Activated CD8-positive, alpha-beta T cell treated with anti-CD3 and anti-CD28 coated beads for 36 hours (primary cell): ENCODE data around the gene UNC13C. TPM values are rescaled to one million over a fixed set of nuclear protein-coding genes. Genes with fewer than 3 reads are reported as not detected.

Source experiments
- ATAC-seq: fragments of 200-7000 bp; cut with Tn5 transposase; one replicate; pipeline ENCODE4 v1.10.0; 2021; ENCODE audit warnings: mild to moderate bottlenecking, moderate library complexity
- CTCF ChIA-PET: fragments of 350-600 bp; sonication (Branson Sonifier 250); formaldehyde crosslinking; loops from one replicate; lab custom pipeline; 2021; ENCODE audit warnings: antibody characterized with exemption; lab: Charles Lee
- POLR2A ChIA-PET: fragments of 350-600 bp; sonication (Branson Sonifier 250); formaldehyde crosslinking; loops from one replicate; lab custom pipeline; 2021; ENCODE audit warnings: antibody characterized with exemption; lab: Charles Lee
- DNase-seq: peaks from one replicate; pipeline ENCODE4 v3.0.0-alpha.2; 2020
- H3K27ac Mint-ChIP-seq: one replicate; pipeline ENCODE4 v1.8.0; 2021; ENCODE audit warnings: mild to moderate bottlenecking, mixed read lengths
- H3K27me3 Mint-ChIP-seq: one replicate; pipeline ENCODE4 v1.8.0; 2021; ENCODE audit warnings: mixed read lengths
- H3K36me3 Mint-ChIP-seq: one replicate; pipeline ENCODE4 v1.8.0; 2021; ENCODE audit warnings: low read depth, mixed read lengths
- H3K4me1 Mint-ChIP-seq: one replicate; pipeline ENCODE4 v1.8.0; 2021; ENCODE audit warnings: low read depth, mixed read lengths
- H3K4me3 Mint-ChIP-seq: one replicate; pipeline ENCODE4 v1.8.0; 2021; ENCODE audit warnings: mild to moderate bottlenecking, moderate library complexity, mixed read lengths
- H3K9me3 Mint-ChIP-seq: one replicate; pipeline ENCODE4 v1.8.0; 2021; ENCODE audit warnings: mixed read lengths
- intact Hi-C: fragments of 100-400 bp; cut with micrococcal nuclease; formaldehyde crosslinking; loops from one replicate; pipeline ENCODE4 v1.10.0; 2022
- total RNA-seq, 2 experiments: library from RNA; stranded (reverse); gene quantifications; one replicate each; pipeline ENCODE4 v1.2.3, GENCODE V29; 2021
- TF ChIP-seq, protein P1 (sequence below): fragments of 200-600 bp; IDR thresholded peaks from one replicate; pipeline ENCODE4 v1.8.0; 2022; ENCODE audit warnings: antibody characterized with exemption, mild to moderate bottlenecking

Gene UNC13C
- total RNA-seq, 2 experiments from 2014 or later, result not detected

DNA sequence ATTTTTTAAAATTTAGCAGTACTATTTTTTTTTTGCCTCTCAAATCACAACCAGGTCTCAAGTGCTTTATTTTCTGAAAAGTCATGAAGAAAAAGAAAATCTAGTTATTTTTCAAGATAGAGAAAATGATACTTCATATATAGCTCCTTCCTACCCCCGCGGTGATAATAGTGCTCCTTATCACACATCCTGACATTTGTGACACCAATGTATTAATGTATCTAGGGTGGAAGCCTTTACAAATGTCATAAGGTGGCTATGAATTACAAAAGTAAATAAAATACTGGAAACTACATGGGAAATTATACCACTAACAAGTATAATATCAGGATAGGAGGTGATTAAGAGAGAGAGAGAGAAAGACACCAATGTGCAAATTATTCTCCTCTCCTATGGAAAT lies 582.2 kb downstream of the UNC13C start:
- no peaks in the 10 kb centered on the region for H3K36me3 Mint-ChIP-seq
- ChIA-PET POLR2A (no interaction called here), CTCF (no interaction called here)
- H3K4me1 Mint-ChIP-seq, result no peaks in the 10 kb centered on the region
- H3K9me3 Mint-ChIP-seq, result peaks cover 3% of the 10 kb centered on the region
- ATAC-seq, result no peak
- no peak overlapping the region for H3K4me3 Mint-ChIP-seq
- DNase-seq, result no peak
- TF ChIP-seq, protein P1, sequence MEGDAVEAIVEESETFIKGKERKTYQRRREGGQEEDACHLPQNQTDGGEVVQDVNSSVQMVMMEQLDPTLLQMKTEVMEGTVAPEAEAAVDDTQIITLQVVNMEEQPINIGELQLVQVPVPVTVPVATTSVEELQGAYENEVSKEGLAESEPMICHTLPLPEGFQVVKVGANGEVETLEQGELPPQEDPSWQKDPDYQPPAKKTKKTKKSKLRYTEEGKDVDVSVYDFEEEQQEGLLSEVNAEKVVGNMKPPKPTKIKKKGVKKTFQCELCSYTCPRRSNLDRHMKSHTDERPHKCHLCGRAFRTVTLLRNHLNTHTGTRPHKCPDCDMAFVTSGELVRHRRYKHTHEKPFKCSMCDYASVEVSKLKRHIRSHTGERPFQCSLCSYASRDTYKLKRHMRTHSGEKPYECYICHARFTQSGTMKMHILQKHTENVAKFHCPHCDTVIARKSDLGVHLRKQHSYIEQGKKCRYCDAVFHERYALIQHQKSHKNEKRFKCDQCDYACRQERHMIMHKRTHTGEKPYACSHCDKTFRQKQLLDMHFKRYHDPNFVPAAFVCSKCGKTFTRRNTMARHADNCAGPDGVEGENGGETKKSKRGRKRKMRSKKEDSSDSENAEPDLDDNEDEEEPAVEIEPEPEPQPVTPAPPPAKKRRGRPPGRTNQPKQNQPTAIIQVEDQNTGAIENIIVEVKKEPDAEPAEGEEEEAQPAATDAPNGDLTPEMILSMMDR, result no peak
- intact Hi-C loops, result no loop called here
- H3K27ac Mint-ChIP-seq, result no peak overlapping the region
- peaks cover 4% of the 10 kb centered on the region for H3K27me3 Mint-ChIP-seq

GRCh38 chr15:54564166-54564565 lies 585.9 kb downstream of the UNC13C start:
- ATAC-seq (no peak), DNase-seq (no peak)
- H3K4me1 Mint-ChIP-seq, result no peaks in the 10 kb centered on the region
- H3K27me3 Mint-ChIP-seq, result peaks cover 1% of the 10 kb centered on the region
- CTCF ChIA-PET, result no interaction called here
- no peaks in the 10 kb centered on the region for H3K36me3 Mint-ChIP-seq
- H3K4me3 Mint-ChIP-seq, result no peak overlapping the region
- no peaks in the 10 kb centered on the region for H3K9me3 Mint-ChIP-seq
- TF ChIP-seq, protein P1, result no peak
- H3K27ac Mint-ChIP-seq, result no peak overlapping the region
- intact Hi-C loops, result no loop called here
- POLR2A ChIA-PET, result no interaction called here

DNA sequence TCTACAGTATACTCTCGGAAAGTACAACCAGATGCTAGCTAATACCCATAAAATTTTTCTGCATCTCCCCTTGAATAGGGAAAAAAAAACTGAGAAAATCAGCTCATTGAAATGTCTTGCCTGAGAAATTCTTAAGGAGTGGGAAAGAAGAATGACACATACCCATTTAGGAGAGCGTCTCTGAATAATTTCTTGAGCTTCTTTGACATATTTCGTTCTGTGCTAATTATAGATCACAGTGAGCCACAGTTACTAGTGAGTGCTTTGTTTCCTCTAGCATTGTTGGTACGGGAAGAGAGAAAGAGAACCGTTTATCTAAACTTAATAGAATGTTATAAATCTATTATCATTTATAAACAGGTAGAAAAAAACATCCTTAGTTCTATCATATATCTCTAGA lies 588.4 kb downstream of the UNC13C start:
- Mint-ChIP-seq H3K36me3 (no peaks in the 10 kb centered on the region), H3K27me3 (peaks cover 1% of the 10 kb centered on the region), H3K27ac (no peak overlapping the region), H3K9me3 (no peaks in the 10 kb centered on the region), H3K4me3 (no peak overlapping the region), H3K4me1 (no peaks in the 10 kb centered on the region)
- TF ChIP-seq, protein P1, result no peak
- intact Hi-C loops, result no loop called here
- DNase-seq (no peak), ATAC-seq (no peak)
- ChIA-PET CTCF (no interaction called here), POLR2A (no interaction called here)

- peaks cover 1% of the 10 kb centered on the region for H3K27me3 Mint-ChIP-seq
- POLR2A ChIA-PET, result no interaction called here
- intact Hi-C loops, result no loop called here
Measured at GRCh38 chr15:54567408-54568035, 589.3 kb downstream of the UNC13C start.

DNA sequence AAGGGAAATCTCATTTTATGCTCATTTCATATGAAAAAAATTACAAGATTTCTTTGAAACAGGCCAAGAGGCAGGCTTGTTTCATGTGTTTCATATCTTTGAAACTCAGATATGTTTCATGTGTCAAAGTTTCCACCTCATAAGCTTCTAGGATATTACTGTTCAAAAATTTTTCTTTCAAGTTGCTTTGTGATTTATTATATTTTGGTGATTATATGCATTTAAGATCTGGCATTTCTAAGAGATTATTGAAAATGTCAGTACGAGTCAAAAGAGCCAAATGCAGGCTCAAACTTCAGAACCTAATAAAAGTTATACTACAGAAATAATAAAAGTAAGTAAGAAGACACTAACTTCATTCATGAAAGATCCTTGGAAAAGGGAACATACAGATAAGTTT lies 590.1 kb downstream of the UNC13C start:
- TF ChIP-seq, protein P1, result no peak
- ChIA-PET CTCF (no interaction called here), POLR2A (no interaction called here)
- Mint-ChIP-seq H3K4me3 (no peak overlapping the region), H3K27ac (no peak overlapping the region), H3K4me1 (no peaks in the 10 kb centered on the region), H3K27me3 (peaks cover 1% of the 10 kb centered on the region), H3K36me3 (no peaks in the 10 kb centered on the region), H3K9me3 (no peaks in the 10 kb centered on the region)
- no peak for DNase-seq
- intact Hi-C loops, result no loop called here
- ATAC-seq, result no peak

More at GRCh38 chr15:54567408-54568035, 589.3 kb downstream of the UNC13C start:
- DNase-seq (no peak), ATAC-seq (no peak)
- no peak overlapping the region for H3K4me3 Mint-ChIP-seq
- H3K9me3 Mint-ChIP-seq, result no peaks in the 10 kb centered on the region
- H3K36me3 Mint-ChIP-seq, result no peaks in the 10 kb centered on the region
- TF ChIP-seq, protein P1, result no peak
- no peaks in the 10 kb centered on the region for H3K4me1 Mint-ChIP-seq
- CTCF ChIA-PET, result no interaction called here
- no peak overlapping the region for H3K27ac Mint-ChIP-seq
